CD4-positive, CD25-positive, alpha-beta regulatory T cell (primary cell): Measurements from ENCODE around the gene ATG13. TPM values are rescaled to one million over a fixed set of nuclear protein-coding genes. Genes with fewer than 3 reads are reported as not detected.

ENCODE experiments used
- ATAC-seq, 2 donors: fragments of 150-1000 bp; cut with Tn5 transposase; one replicate each; pipeline ENCODE4 v1.10.0; 2021; ENCODE audit warnings: low read depth in 2 of 2, moderate number of reproducible peaks in 2 of 2, moderate library complexity in 1 of 2
- DNase-seq, 3 donors: peaks; one replicate each; pipeline versions ENCODE4 v3.0.0 to v3.0.0-alpha.2; 2012 to 2022; ENCODE audit warnings: mixed read lengths in 1 of 3
- H3K27ac ChIP-seq: one replicate; pipeline ENCODE4 v1.7.0; 2013; ENCODE audit warnings: mild to moderate bottlenecking, low read length; ENCODE audit not compliant: insufficient read depth, poor library complexity, severe bottlenecking
- H3K27me3 ChIP-seq: one replicate; pipeline ENCODE4 v1.7.0; 2013; ENCODE audit warnings: low read length; ENCODE audit not compliant: control insufficient read depth, insufficient read depth
- H3K36me3 ChIP-seq: one replicate; pipeline ENCODE4 v1.7.0; 2013; ENCODE audit warnings: mild to moderate bottlenecking, low read length, moderate library complexity; ENCODE audit not compliant: control insufficient read depth, insufficient read depth
- H3K4me1 ChIP-seq: 2 replicates; pipeline ENCODE4 v1.7.0; 2013; ENCODE audit warnings: mild to moderate bottlenecking, low read length; ENCODE audit not compliant: insufficient read depth, control insufficient read depth, poor library complexity, severe bottlenecking
- H3K4me3 ChIP-seq: one replicate; pipeline ENCODE4 v1.7.0; 2013; ENCODE audit warnings: low read depth, mild to moderate bottlenecking, low read length, moderate library complexity
- H3K9me3 ChIP-seq, 2 experiments: 1 replicate in 1 of 2; 2 replicates in 1 of 2; pipeline ENCODE4 v1.7.0; 2013; ENCODE audit warnings: low read length in 2 of 2, mild to moderate bottlenecking in 1 of 2, moderate library complexity in 1 of 2; ENCODE audit not compliant: control insufficient read depth in 2 of 2
- H3K27ac Mint-ChIP-seq, 3 donors: one replicate each; pipeline ENCODE4 v1.8.0; 2020 to 2022; ENCODE audit warnings: mild to moderate bottlenecking in 3 of 3, mixed read lengths in 3 of 3, moderate library complexity in 2 of 3
- H3K27me3 Mint-ChIP-seq: one replicate; pipeline ENCODE4 v1.8.0; 2022; ENCODE audit warnings: mild to moderate bottlenecking, mixed read lengths
- H3K36me3 Mint-ChIP-seq: one replicate; pipeline ENCODE4 v1.8.0; 2020; ENCODE audit warnings: mixed read lengths
- H3K4me1 Mint-ChIP-seq, 4 donors: one replicate each; pipeline ENCODE4 v1.8.0; 2020 to 2022; ENCODE audit warnings: mixed read lengths in 4 of 4, mild to moderate bottlenecking in 1 of 4
- H3K4me3 Mint-ChIP-seq, 4 donors: one replicate each; pipeline ENCODE4 v1.8.0; 2020 to 2022; ENCODE audit warnings: mild to moderate bottlenecking in 4 of 4, mixed read lengths in 4 of 4, moderate library complexity in 3 of 4
- H3K9me3 Mint-ChIP-seq, 7 donors: one replicate each; pipeline ENCODE4 v1.8.0; 2020 to 2022; ENCODE audit warnings: mixed read lengths in 7 of 7, mild to moderate bottlenecking in 3 of 7, moderate library complexity in 2 of 7
- polyA plus RNA-seq, 4 donors: library from polyadenylated mRNA; unstranded; fragments of 300-500 nt; fragmentation: Illumina TruSeq; gene quantifications; one replicate each; pipeline ENCODE4 v1.2.3, GENCODE V29; 2021
- total RNA-seq: library from RNA; stranded (reverse); gene quantifications from one replicate; pipeline ENCODE4 v1.2.3, GENCODE V29; 2022

Gene ATG13
- total and polyA plus RNA-seq, 5 donors from 2014 or later, result 69.0 to 135 (median 77.1) TPM

DNA sequence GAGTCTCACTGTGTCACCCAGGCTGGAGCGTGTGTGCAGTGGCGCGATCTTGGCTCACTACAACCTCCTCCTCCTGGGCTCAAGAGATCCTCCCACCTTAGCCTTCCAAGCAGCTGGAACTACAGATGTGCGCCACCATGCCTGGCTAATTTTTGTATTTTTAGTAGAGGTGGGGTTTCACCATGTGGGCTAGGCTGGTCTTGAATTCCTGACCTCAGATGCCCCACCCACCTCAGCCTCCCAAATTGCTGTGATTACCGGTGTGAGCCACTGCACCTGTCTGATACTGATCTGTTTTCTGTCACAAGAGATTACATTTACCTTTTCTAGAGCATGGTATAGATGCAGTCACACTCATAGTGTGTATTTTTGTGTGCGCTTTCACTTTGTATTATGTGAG, 11.6 kb downstream of the ATG13 start:
- peaks cover 32% of the 10 kb centered on the region for H3K36me3 Mint-ChIP-seq
- H3K4me1 ChIP-seq, result no peaks in the 10 kb centered on the region
- H3K27ac Mint-ChIP-seq, result no peak overlapping the region

DNA sequence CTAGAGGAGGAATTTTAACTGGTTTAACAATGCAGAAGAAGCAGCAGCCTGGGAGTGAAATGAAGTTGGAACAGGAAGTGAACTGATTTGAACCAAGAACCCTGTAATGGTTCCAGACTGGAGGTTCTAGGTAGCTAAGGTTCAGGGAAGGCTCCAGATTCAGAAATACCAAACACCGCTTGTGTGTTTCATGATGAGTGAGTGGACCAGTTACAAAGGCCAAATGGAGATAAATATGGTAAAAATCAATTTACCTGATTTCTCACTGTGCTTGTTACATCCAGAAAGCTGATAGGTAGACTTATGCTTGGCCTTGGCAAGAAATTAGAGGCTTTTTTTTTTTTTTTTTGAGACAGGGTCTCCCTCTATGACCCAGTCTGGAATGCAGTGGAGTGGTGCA, 12.9 kb downstream of the ATG13 start:
- Histone ChIP-seq H3K27me3 (no peaks in the 10 kb centered on the region), H3K36me3 (peaks cover 52% of the 10 kb centered on the region), H3K4me3 (no peak overlapping the region), H3K9me3 (no peaks in the 10 kb centered on the region), H3K27ac (no peak overlapping the region), H3K4me1 (no peaks in the 10 kb centered on the region)
- H3K4me1 Mint-ChIP-seq, result peaks cover 0 to 34% (median 21%) of the 10 kb centered on the region in 4 donors
- no peak overlapping the region for H3K27ac Mint-ChIP-seq
- H3K36me3 Mint-ChIP-seq, result peaks cover 29% of the 10 kb centered on the region
- no peaks in the 10 kb centered on the region for H3K27me3 Mint-ChIP-seq
- no peak overlapping the region for H3K4me3 Mint-ChIP-seq
- DNase-seq (no peak), ATAC-seq (no peak)
- no peaks in the 10 kb centered on the region for H3K9me3 Mint-ChIP-seq

More for the DNA sequence above, 11.6 kb downstream of the ATG13 start:
- Mint-ChIP-seq H3K27me3 (no peaks in the 10 kb centered on the region), H3K4me1 (peaks cover 0 to 43% (median 25%) of the 10 kb centered on the region in 4 donors), H3K9me3 (no peaks in the 10 kb centered on the region), H3K4me3 (no peak overlapping the region)
- no peaks in the 10 kb centered on the region for H3K9me3 ChIP-seq
- H3K27ac ChIP-seq, result no peak overlapping the region
- peaks cover 65% of the 10 kb centered on the region for H3K36me3 ChIP-seq
- H3K4me3 ChIP-seq, result no peak overlapping the region
- no peak for DNase-seq
- no peaks in the 10 kb centered on the region for H3K27me3 ChIP-seq
- no peak for ATAC-seq

GRCh38 chr11:46631676-46632075, 14.3 kb downstream of the ATG13 start:
- ATAC-seq, result no peak
- Histone ChIP-seq H3K36me3 (peaks cover 54% of the 10 kb centered on the region), H3K27me3 (no peaks in the 10 kb centered on the region), H3K4me1 (no peaks in the 10 kb centered on the region), H3K9me3 (no peaks in the 10 kb centered on the region), H3K27ac (no peak overlapping the region), H3K4me3 (no peak overlapping the region)
- no peak overlapping the region for H3K4me3 Mint-ChIP-seq
- no peaks in the 10 kb centered on the region for H3K9me3 Mint-ChIP-seq
- H3K27me3 Mint-ChIP-seq, result no peaks in the 10 kb centered on the region
- no peak overlapping the region for H3K27ac Mint-ChIP-seq
- DNase-seq, result no peak
- H3K4me1 Mint-ChIP-seq, result peaks cover 0 to 35% (median 17%) of the 10 kb centered on the region in 4 donors
- H3K36me3 Mint-ChIP-seq, result peaks cover 31% of the 10 kb centered on the region

GRCh38 chr11:46632502-46632901, 15.1 kb downstream of the ATG13 start:
- no peaks in the 10 kb centered on the region for H3K9me3 ChIP-seq
- H3K27ac ChIP-seq, result no peak overlapping the region
- peaks cover 0 to 31% (median 16%) of the 10 kb centered on the region in 4 donors for H3K4me1 Mint-ChIP-seq
- H3K27me3 Mint-ChIP-seq, result no peaks in the 10 kb centered on the region
- no peaks in the 10 kb centered on the region for H3K4me1 ChIP-seq
- ATAC-seq, result no peak
- H3K4me3 Mint-ChIP-seq, result no peak overlapping the region
- no peaks in the 10 kb centered on the region for H3K9me3 Mint-ChIP-seq
- no peaks in the 10 kb centered on the region for H3K27me3 ChIP-seq
- peaks cover 31% of the 10 kb centered on the region for H3K36me3 Mint-ChIP-seq
- H3K27ac Mint-ChIP-seq, result no peak overlapping the region
- no peak overlapping the region for H3K4me3 ChIP-seq
- H3K36me3 ChIP-seq, result peaks cover 57% of the 10 kb centered on the region
- no peak for DNase-seq

DNA sequence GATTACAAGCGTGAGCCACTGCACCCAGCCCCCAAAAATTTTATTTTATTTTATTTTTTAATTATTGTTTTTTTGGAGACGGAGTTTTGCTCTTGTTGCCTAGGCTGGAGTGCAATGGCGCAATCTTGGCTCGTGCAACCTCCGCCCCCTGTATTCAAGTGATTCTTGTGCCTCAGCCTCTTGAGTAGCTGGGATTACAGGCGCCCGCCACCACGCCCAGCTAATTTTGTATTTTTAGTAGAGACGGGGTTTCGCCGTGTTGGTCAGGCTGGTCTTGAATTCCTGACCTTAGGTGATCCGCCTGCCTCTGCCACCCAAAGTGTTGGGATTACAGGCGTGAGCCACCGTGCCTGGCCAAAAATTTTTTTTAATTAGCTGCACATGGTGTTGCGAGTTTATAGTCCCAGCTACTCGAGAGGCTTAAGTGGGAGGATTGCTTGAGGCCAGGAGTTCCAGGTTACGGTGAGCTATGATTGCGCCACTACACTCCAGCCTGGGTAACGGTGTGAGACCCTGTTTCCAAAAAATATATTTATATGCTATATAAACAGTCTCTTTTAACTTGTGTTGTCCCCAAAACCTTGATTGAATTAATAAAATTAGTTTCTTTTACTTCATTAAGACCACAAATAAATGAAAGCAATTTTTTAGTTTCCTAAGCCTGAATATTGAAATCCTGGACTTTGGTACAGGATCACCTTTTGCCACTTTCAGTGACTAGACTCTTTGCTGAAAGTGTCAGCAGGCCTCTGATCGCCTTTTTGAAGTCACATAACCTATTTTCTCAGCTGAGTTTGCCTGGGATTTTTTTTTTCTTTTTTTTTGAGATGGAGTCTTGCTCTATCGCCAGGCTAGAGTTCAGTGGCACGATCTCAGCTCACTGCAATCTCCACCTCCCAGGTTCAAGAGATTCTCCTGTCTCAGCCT, 16.2 kb downstream of the ATG13 start:
- no peak for DNase-seq
- Histone ChIP-seq H3K27me3 (no peaks in the 10 kb centered on the region), H3K27ac (no peak overlapping the region), H3K4me1 (no peaks in the 10 kb centered on the region), H3K4me3 (no peak overlapping the region), H3K36me3 (peaks cover 63% of the 10 kb centered on the region), H3K9me3 (no peaks in the 10 kb centered on the region)
- Mint-ChIP-seq H3K4me3 (no peak overlapping the region), H3K9me3 (peaks cover 0 to 2% (median 0%) of the 10 kb centered on the region in 7 donors), H3K36me3 (peaks cover 34% of the 10 kb centered on the region), H3K27ac (no peak overlapping the region), H3K4me1 (peaks cover 0 to 36% (median 17%) of the 10 kb centered on the region in 4 donors), H3K27me3 (no peaks in the 10 kb centered on the region)
- no peak for ATAC-seq

- peaks cover 35% of the 10 kb centered on the region for H3K36me3 Mint-ChIP-seq
- no peaks in the 10 kb centered on the region for H3K27me3 Mint-ChIP-seq
- DNase-seq (no peak), ATAC-seq (no peak)
- peaks cover 5 to 50% (median 19%) of the 10 kb centered on the region in 4 donors for H3K4me1 Mint-ChIP-seq
- Histone ChIP-seq H3K4me3 (no peak overlapping the region), H3K36me3 (peaks cover 56% of the 10 kb centered on the region), H3K27me3 (no peaks in the 10 kb centered on the region), H3K27ac (no peak overlapping the region), H3K9me3 (no peaks in the 10 kb centered on the region), H3K4me1 (no peaks in the 10 kb centered on the region)
- no peak overlapping the region for H3K4me3 Mint-ChIP-seq
- no peak overlapping the region for H3K27ac Mint-ChIP-seq
- peaks cover 0 to 3% (median 0%) of the 10 kb centered on the region in 7 donors for H3K9me3 Mint-ChIP-seq
Measured at GRCh38 chr11:46635557-46636139, 18.3 kb downstream of the ATG13 start.

GRCh38 chr11:46637546-46637945, 20.2 kb downstream of the ATG13 start:
- H3K4me1 ChIP-seq, result no peaks in the 10 kb centered on the region
- ATAC-seq (no peak), DNase-seq (no peak)
- H3K27me3 ChIP-seq, result no peaks in the 10 kb centered on the region
- H3K36me3 Mint-ChIP-seq, result peaks cover 28% of the 10 kb centered on the region
- H3K27ac ChIP-seq, result no peak overlapping the region
- no peak overlapping the region for H3K27ac Mint-ChIP-seq
- H3K36me3 ChIP-seq, result peaks cover 41% of the 10 kb centered on the region
- H3K27me3 Mint-ChIP-seq, result no peaks in the 10 kb centered on the region
- no peak overlapping the region for H3K4me3 Mint-ChIP-seq
- no peak overlapping the region for H3K4me3 ChIP-seq
- H3K9me3 ChIP-seq, result no peaks in the 10 kb centered on the region
- peaks cover 0 to 3% (median 0%) of the 10 kb centered on the region in 7 donors for H3K9me3 Mint-ChIP-seq
- peaks cover 5 to 34% (median 19%) of the 10 kb centered on the region in 4 donors for H3K4me1 Mint-ChIP-seq
